Spleen (tissue), 11 donors: ENCODE results near the gene PACS2. TPM values are rescaled to one million over a fixed set of nuclear protein-coding genes. Genes with fewer than 3 reads are reported as not detected.
"Not testable (repeated sequence)": the region's sequence is repeated elsewhere in the genome, so short reads cannot be mapped to it uniquely, and the experiment has no call there.

Experiments used
- DNase-seq: peaks from one replicate; pipeline ENCODE4 v3.0.0-alpha.2; 2020
- H3K27ac ChIP-seq, 8 donors: fragments of 200-600 bp; sonication (generic) in 7 of 8; 1 replicate in 4 of 8; 2 replicates in 4 of 8; pipeline versions ENCODE4 v1.5.0 to v1.8.0; 2016 to 2021; ENCODE audit warnings: inconsistent platforms in 4 of 8, mild to moderate bottlenecking in 4 of 8, moderate library complexity in 1 of 8
- H3K27me3 ChIP-seq, 7 donors: fragments of 200-600 bp; sonication (generic) in 6 of 7; replicated peaks in 1 of 7; 1 replicate in 4 of 7; 2 replicates in 3 of 7; pipeline versions ENCODE4 v1.5.0 to v1.8.0; 2016 to 2021; ENCODE audit warnings: inconsistent platforms in 3 of 7, mild to moderate bottlenecking in 1 of 7
- H3K36me3 ChIP-seq, 6 donors: fragments of 200-600 bp; sonication (generic) in 5 of 6; 1 replicate in 4 of 6; 2 replicates in 2 of 6; pipeline versions ENCODE4 v1.5.0 to v1.8.0; 2016 to 2021; ENCODE audit warnings: inconsistent platforms in 2 of 6
- H3K4me1 ChIP-seq, 6 donors: fragments of 200-600 bp; sonication (generic) in 5 of 6; 1 replicate in 3 of 6; 2 replicates in 3 of 6; pipeline versions ENCODE4 v1.5.0 to v1.8.0; 2016 to 2021; ENCODE audit warnings: inconsistent platforms in 3 of 6
- H3K4me3 ChIP-seq, 8 donors: fragments of 200-600 bp; sonication (generic) in 7 of 8; 1 replicate in 4 of 8; 2 replicates in 4 of 8; pipeline versions ENCODE4 v1.5.0 to v1.8.0; 2016 to 2021; ENCODE audit warnings: inconsistent platforms in 4 of 8, mild to moderate bottlenecking in 4 of 8, moderate library complexity in 2 of 8
- H3K9me3 ChIP-seq, 8 donors: fragments of 200-600 bp; sonication (generic) in 7 of 8; 1 replicate in 4 of 8; 2 replicates in 4 of 8; pipeline versions ENCODE4 v1.5.0 to v1.8.0; 2016 to 2021; ENCODE audit warnings: inconsistent platforms in 4 of 8
- POLR2A ChIP-seq, 3 donors: fragments of 450-650 bp; IDR thresholded peaks; one replicate each; pipeline ENCODE4 v1.5.1; 2017; ENCODE audit warnings: antibody characterized with exemption in 3 of 3, mild to moderate bottlenecking in 1 of 3
- POLR2AphosphoS5 ChIP-seq, 3 donors: sonication (generic); formaldehyde crosslinking; IDR thresholded peaks; one replicate each; pipeline ENCODE4 v1.5.1; 2017; ENCODE audit warnings: antibody characterized with exemption in 3 of 3
- WGBS, 5 donors: extraction: QIAGEN DNeasy Blood & Tissue Kit in 3 of 5; methylation state at CpG; one replicate each; pipeline versions ENCODE4 v1.1.5 to v1.1.7; 2013 to 2018; 5-methylcytosine and 5-hydroxymethylcytosine counted together
- intact Hi-C: fragments of 100-400 bp; cut with DNase I; formaldehyde crosslinking; loops from one replicate; pipeline ENCODE4 v1.15.0; 2023; ENCODE audit warnings: low total_unique reads
- polyA plus RNA-seq, 3 donors: library from polyadenylated mRNA; stranded (reverse); fragments of 200-250 nt; gene quantifications; one replicate each; pipeline ENCODE4 v1.2.1, GENCODE V29; 2013
- total RNA-seq, 7 donors: library from RNA; depleted of rRNA in 3 of 7; stranded (reverse); fragments of >200 nt in 3 of 7; fragmentation: NEBNext Ultra II Directional in 4 of 7; extraction: Animal tissue kit (Norgen Biotek cat#: 25700) in 4 of 7; gene quantifications; one replicate each; pipeline versions ENCODE4 v1.1.0 to v1.2.1, GENCODE V29; 2016 to 2021
- TF ChIP-seq, protein P1 (sequence below), 11 experiments: fragments of 200-600 bp in 7 of 11; fragments of 450-650 bp in 4 of 11; sonication (generic) in 4 of 11; IDR thresholded peaks in 8 of 11; conservative IDR thresholded peaks in 3 of 11; 1 replicate in 7 of 11; 2 replicates in 4 of 11; pipeline versions ENCODE4 v1.4.0 to v1.8.0; 2016 to 2021; ENCODE audit warnings: antibody characterized with exemption in 11 of 11, inconsistent platforms in 4 of 11, mild to moderate bottlenecking in 1 of 11
- donor health status: healthy with polysubstance abuse.
- donor health status: DM: no; HTN: no; CAD: no; lungs with moderate emphysema.
- donor health status: DM: no; HTN: no; CAD: no.
- donor health status: Bipolar disorder and iron deficiency.
- donor health status: healthy.
- donor health status: DM: no; HTN: no; CAD: no.
- donor health status: DM: yes; HTN: yes; CAD: no.

PACS2 gene
- total and polyA plus RNA-seq, 10 donors: 32.2 to 148 (median 98.7) TPM

DNA sequence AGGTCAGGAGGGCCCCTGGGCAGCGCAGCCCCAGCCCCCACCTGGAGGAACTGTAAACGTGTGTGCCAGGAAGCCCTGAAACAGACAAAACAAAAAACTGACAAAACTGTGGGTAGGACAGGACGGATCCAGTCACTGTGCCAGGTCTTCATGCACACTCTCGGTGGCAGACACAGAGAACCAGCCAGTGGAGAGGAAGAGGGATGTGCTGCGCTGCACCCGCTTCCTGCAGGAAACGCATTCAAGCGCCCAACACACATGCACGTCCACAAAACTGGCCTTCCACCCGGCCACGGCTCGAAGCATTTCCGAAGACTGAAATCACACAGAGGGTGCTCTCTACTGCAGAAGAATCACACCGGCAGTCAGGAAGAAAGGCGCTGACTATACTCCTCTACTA lies 30.6 kb upstream of the PACS2 start:
- TF ChIP-seq, protein P1, sequence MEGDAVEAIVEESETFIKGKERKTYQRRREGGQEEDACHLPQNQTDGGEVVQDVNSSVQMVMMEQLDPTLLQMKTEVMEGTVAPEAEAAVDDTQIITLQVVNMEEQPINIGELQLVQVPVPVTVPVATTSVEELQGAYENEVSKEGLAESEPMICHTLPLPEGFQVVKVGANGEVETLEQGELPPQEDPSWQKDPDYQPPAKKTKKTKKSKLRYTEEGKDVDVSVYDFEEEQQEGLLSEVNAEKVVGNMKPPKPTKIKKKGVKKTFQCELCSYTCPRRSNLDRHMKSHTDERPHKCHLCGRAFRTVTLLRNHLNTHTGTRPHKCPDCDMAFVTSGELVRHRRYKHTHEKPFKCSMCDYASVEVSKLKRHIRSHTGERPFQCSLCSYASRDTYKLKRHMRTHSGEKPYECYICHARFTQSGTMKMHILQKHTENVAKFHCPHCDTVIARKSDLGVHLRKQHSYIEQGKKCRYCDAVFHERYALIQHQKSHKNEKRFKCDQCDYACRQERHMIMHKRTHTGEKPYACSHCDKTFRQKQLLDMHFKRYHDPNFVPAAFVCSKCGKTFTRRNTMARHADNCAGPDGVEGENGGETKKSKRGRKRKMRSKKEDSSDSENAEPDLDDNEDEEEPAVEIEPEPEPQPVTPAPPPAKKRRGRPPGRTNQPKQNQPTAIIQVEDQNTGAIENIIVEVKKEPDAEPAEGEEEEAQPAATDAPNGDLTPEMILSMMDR (IDR thresholded peaks at IDR 0.05 in 8 of 11, conservative IDR thresholded peaks at IDR 0.05 in 3 of 11): no peak
- TF ChIP-seq POLR2AphosphoS5 (IDR thresholded peaks at IDR 0.05): peak in 2 of 3 donors; percentile 37 to 58
- peaks cover 9 to 45% (median 18%) of the 10 kb centered on the region in 6 donors for H3K4me1 ChIP-seq
- no peak overlapping the region for H3K4me3 ChIP-seq
- H3K27ac ChIP-seq: peak overlapping the region in 4 of 8 donors; percentile 26 to 41 (median 34)
- H3K27me3 ChIP-seq: no peaks in the 10 kb centered on the region
- intact Hi-C loops: no loop called here
- peaks cover 0 to 35% (median 0%) of the 10 kb centered on the region in 6 donors for H3K36me3 ChIP-seq
- 21 to 42% (median 26%) methylated on average over 15 of the region's 15 CpGs for WGBS, 5 donors
- no peak for DNase-seq
- no peaks in the 10 kb centered on the region for H3K9me3 ChIP-seq

DNA sequence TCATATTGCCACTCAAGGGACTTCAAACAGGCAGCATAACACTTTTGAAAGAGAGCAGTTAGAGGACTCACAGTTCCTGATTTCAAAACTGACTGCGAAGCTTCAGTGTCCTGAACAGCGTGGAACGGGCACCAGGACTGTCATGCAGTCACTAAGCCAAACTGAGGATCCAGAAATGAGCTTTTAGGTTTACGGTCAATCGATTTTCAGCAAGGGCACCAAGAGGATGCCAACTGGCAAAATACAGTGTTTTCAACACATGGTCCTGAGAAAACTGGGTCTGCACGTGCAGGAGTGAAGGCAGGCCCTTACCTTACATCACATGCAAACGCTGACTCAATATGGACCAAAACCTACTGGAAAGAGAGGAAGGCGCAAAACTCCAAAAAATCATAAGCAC lies 29.4 kb upstream of the PACS2 start:
- H3K9me3 ChIP-seq: no peaks in the 10 kb centered on the region
- no peak overlapping the region for H3K4me3 ChIP-seq
- H3K4me1 ChIP-seq: peaks cover 9 to 48% (median 19%) of the 10 kb centered on the region in 6 donors
- WGBS, 5 donors: 77 to 89% (median 87%) methylated on average over 8 of the region's 8 CpGs
- DNase-seq: no peak
- no peaks in the 10 kb centered on the region for H3K27me3 ChIP-seq
- TF ChIP-seq, protein P1 (IDR thresholded peaks at IDR 0.05 in 8 of 11, conservative IDR thresholded peaks at IDR 0.05 in 3 of 11): no peak
- intact Hi-C loops: no loop called here
- peaks cover 0 to 26% (median 0%) of the 10 kb centered on the region in 6 donors for H3K36me3 ChIP-seq
- H3K27ac ChIP-seq: no peak overlapping the region

DNA sequence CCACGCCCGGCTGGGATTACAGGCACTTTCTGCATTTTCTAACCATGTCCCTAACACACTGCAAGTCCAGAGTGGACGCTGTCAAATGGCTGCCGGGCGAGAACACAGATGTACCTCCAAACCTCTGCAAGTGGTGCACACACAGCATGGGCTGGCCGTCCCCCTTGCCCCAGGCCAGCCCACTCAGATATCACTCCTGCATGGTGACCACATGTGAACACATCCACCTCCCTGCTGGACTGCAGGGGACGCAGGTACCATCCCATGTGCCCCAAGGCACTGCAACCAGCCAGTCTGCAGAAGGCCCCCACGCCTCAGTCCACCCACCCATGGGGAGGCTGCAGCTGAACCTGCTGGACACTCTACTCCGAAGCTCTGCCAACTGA lies 27.8 kb upstream of the PACS2 start:
- no peak for DNase-seq
- peaks cover 0 to 21% (median 0%) of the 10 kb centered on the region in 6 donors for H3K36me3 ChIP-seq
- H3K4me1 ChIP-seq: peaks cover 11 to 56% (median 33%) of the 10 kb centered on the region in 6 donors
- no peak overlapping the region for H3K4me3 ChIP-seq
- H3K9me3 ChIP-seq: no peaks in the 10 kb centered on the region
- intact Hi-C loops: no loop called here
- TF ChIP-seq POLR2A (IDR thresholded peaks at IDR 0.05) (no peak), POLR2AphosphoS5 (IDR thresholded peaks at IDR 0.05) (no peak)
- TF ChIP-seq, protein P1 (IDR thresholded peaks at IDR 0.05 in 8 of 11, conservative IDR thresholded peaks at IDR 0.05 in 3 of 11): no peak
- H3K27ac ChIP-seq: no peak overlapping the region
- WGBS, 5 donors: 89 to 97% (median 96%) methylated on average over 9 of the region's 9 CpGs
- no peaks in the 10 kb centered on the region for H3K27me3 ChIP-seq

DNA sequence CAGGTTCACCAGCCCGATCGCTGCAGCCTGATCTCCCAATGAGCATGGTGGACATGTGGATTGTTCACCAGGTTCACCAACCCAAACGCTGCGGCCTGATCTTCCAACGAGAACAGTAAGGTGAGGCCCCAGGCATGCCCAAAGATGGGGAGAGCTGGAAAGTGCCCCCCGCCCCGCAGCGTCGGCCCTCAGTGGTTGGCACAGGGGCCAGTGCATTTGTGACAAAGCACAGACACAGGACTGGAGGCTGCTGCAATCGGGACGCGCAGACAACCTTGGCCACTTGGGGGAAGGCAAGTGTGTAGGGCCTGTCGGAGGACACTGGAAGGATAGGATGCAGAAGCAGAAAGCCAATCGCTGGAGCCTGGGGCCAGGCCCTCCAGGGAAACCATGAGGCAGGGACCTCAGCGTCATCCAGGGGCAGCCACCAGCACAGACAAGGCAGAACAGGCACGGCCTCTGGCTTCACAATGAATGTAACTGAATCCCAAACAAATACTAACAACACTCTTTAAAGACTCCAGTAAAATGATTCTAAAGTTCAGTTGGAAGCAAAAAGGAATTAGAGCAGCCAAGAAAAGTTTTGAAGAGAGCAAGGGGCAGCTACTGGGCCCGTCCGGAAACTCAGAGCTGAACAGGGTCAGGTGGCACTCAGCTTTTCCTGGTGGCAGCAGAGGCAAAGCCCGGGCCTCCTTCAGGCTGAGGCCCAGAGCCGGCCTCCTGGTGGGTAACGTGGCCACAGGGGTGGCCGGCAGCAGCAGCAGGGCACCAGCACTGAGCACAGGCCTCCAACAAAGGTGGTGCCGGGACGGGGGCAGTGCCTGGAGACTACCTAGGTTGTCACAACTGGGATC lies 27.1 kb upstream of the PACS2 start:
- H3K27ac ChIP-seq: no peak overlapping the region
- DNase-seq: no peak
- intact Hi-C loops: no loop called here
- H3K9me3 ChIP-seq: no peaks in the 10 kb centered on the region
- H3K4me3 ChIP-seq: no peak overlapping the region
- H3K36me3 ChIP-seq: peaks cover 0 to 21% (median 0%) of the 10 kb centered on the region in 6 donors
- H3K27me3 ChIP-seq: no peaks in the 10 kb centered on the region
- H3K4me1 ChIP-seq: peaks cover 17 to 59% (median 39%) of the 10 kb centered on the region in 6 donors
- TF ChIP-seq POLR2AphosphoS5 (IDR thresholded peaks at IDR 0.05) (no peak), POLR2A (IDR thresholded peaks at IDR 0.05) (no peak)
- TF ChIP-seq, protein P1 (IDR thresholded peaks at IDR 0.05 in 8 of 11, conservative IDR thresholded peaks at IDR 0.05 in 3 of 11): no peak
- WGBS, 5 donors: 84 to 94% (median 91%) methylated on average over 21 to 24 of the region's 24 CpGs

DNA sequence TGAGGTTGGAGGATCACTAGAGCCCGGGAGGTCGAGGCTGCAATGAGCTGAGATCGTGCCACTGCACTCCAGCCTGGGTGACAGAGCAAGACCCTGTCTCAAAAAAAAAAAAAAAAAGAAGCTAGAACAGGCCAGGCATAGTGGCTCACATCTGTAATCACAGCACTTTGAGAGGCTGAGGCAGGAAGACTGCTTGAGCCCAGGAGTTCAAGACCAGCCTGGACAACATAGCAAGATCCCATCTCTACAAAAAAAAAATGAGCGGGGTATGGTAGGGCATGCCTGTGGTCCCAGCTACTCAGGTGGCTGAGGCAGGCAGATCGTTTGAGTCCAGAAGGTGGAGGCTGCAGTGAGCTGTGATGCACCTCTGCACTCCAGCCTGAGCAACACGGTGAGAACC lies 25.6 kb upstream of the PACS2 start:
- intact Hi-C loops, DNase-seq, H3K27ac ChIP-seq, H3K9me3 ChIP-seq, H3K4me3 ChIP-seq, H3K27me3 ChIP-seq: not testable (repeated sequence)
- Histone ChIP-seq H3K4me1 (peaks cover 23 to 62% (median 44%) of the 10 kb centered on the region in 6 donors), H3K36me3 (peaks cover 0 to 21% (median 0%) of the 10 kb centered on the region in 6 donors)
- WGBS, 5 donors: 84 to 94% (median 91%) methylated on average over 6 of the region's 6 CpGs
